ENCODE results near the gene LGALS9B.
"Not testable (repeated sequence)": the region's sequence is repeated elsewhere in the genome, so short reads cannot be mapped to it uniquely, and the experiment has no call there.

- TF ChIP-seq CTCF (conservative IDR thresholded peaks at IDR 0.05; ENCODE audit: low read depth, low read length); BHLHE40 (IDR thresholded peaks at IDR 0.05; ENCODE audit: low read depth, low read length); POLR2A (IDR thresholded peaks at IDR 0.05; ENCODE audit: low read depth, low read length); RCOR1 (IDR thresholded peaks at IDR 0.05; ENCODE audit: insufficient replicate concordance, low read length); RAD21 (IDR thresholded peaks at IDR 0.05; ENCODE audit: low read length); MAFK (IDR thresholded peaks at IDR 0.05; ENCODE audit: low read depth, low read length); MXI1 (IDR thresholded peaks at IDR 0.05; ENCODE audit: borderline replicate concordance, low read depth, low read length); CHD1 (IDR thresholded peaks at IDR 0.05; ENCODE audit: low read depth, low read length); NFE2L2 (IDR thresholded peaks at IDR 0.05; ENCODE audit: low read depth, low read length); FOS (IDR thresholded peaks at IDR 0.05; ENCODE audit: low read depth, low read length); CEBPB (IDR thresholded peaks at IDR 0.05; ENCODE audit: low read depth, low read length): not testable (repeated sequence)
- TF ChIP-seq, protein P1, sequence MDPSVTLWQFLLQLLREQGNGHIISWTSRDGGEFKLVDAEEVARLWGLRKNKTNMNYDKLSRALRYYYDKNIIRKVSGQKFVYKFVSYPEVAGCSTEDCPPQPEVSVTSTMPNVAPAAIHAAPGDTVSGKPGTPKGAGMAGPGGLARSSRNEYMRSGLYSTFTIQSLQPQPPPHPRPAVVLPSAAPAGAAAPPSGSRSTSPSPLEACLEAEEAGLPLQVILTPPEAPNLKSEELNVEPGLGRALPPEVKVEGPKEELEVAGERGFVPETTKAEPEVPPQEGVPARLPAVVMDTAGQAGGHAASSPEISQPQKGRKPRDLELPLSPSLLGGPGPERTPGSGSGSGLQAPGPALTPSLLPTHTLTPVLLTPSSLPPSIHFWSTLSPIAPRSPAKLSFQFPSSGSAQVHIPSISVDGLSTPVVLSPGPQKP (IDR thresholded peaks at IDR 0.05; ENCODE audit: borderline replicate concordance, low read depth, low read length): not testable (repeated sequence)
- TF ChIP-seq, protein P2, sequence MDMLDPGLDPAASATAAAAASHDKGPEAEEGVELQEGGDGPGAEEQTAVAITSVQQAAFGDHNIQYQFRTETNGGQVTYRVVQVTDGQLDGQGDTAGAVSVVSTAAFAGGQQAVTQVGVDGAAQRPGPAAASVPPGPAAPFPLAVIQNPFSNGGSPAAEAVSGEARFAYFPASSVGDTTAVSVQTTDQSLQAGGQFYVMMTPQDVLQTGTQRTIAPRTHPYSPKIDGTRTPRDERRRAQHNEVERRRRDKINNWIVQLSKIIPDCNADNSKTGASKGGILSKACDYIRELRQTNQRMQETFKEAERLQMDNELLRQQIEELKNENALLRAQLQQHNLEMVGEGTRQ (IDR thresholded peaks at IDR 0.05; ENCODE audit: low read depth, low read length): not testable (repeated sequence)
Measured at GRCh38 chr17:20440665-20441064, 26.7 kb downstream of the LGALS9B start.

Measured in IMR-90 (cell line).